ENCODE measurements around the gene TNIK.

Gene TNIK

GRCh38 chr3:171013822-171014748 lies 446.1 kb downstream of the TNIK start:
- Histone ChIP-seq H3K4me3 (ENCODE audit: low read length) (no peak overlapping the region), H3K27ac (ENCODE audit: low read depth, low read length) (no peak overlapping the region), H3K4me2 (ENCODE audit: low read length) (no peak overlapping the region), H3F3A (ENCODE audit: control insufficient read depth, insufficient read depth) (no peaks in the 10 kb centered on the region), H3K27me3 (ENCODE audit: control insufficient read depth, low read length) (peaks cover 1% of the 10 kb centered on the region; the same call in 1 of the 2 replicates), H4K20me1 (ENCODE audit: control insufficient read depth, insufficient read depth, low read depth, low read length) (no peaks in the 10 kb centered on the region), H3K9me3 (ENCODE audit: control insufficient read depth, insufficient read depth, low read length) (no peaks in the 10 kb centered on the region), H3K36me3 (ENCODE audit: control insufficient read depth, low read length) (no peaks in the 10 kb centered on the region), H3K9me2 (replicated peaks; ENCODE audit: control insufficient read depth, low read length) (no peaks in the 10 kb centered on the region), H3K4me1 (ENCODE audit: control insufficient read depth, low read length) (no peaks in the 10 kb centered on the region), H3K79me2 (ENCODE audit: control insufficient read depth, low read length) (no peaks in the 10 kb centered on the region)
- TF ChIP-seq CTCF (IDR thresholded peaks at IDR 0.05; ENCODE audit: low read depth, low read length, poor library complexity, severe bottlenecking), result no peak
- no peak for TF ChIP-seq EZH2phosphoT487 (IDR thresholded peaks at IDR 0.05; ENCODE audit: borderline replicate concordance, low read length)

GRCh38 chr3:171011873-171012336 lies 448.3 kb downstream of the TNIK start:
- Histone ChIP-seq H3K9me3 (ENCODE audit: control insufficient read depth, insufficient read depth, low read length) (no peaks in the 10 kb centered on the region), H3K27ac (ENCODE audit: low read depth, low read length) (no peak overlapping the region), H3K9me2 (replicated peaks; ENCODE audit: control insufficient read depth, low read length) (no peaks in the 10 kb centered on the region), H3K4me3 (ENCODE audit: low read length) (no peak overlapping the region), H3K4me1 (ENCODE audit: control insufficient read depth, low read length) (no peaks in the 10 kb centered on the region), H3K79me2 (ENCODE audit: control insufficient read depth, low read length) (no peaks in the 10 kb centered on the region), H3K36me3 (ENCODE audit: control insufficient read depth, low read length) (no peaks in the 10 kb centered on the region), H3F3A (ENCODE audit: control insufficient read depth, insufficient read depth) (no peaks in the 10 kb centered on the region), H3K27me3 (ENCODE audit: control insufficient read depth, low read length) (peaks cover 4% of the 10 kb centered on the region; the same call in 1 of the 2 replicates), H3K4me2 (ENCODE audit: low read length) (no peak overlapping the region), H4K20me1 (ENCODE audit: control insufficient read depth, insufficient read depth, low read depth, low read length) (no peaks in the 10 kb centered on the region)
- TF ChIP-seq EZH2phosphoT487 (IDR thresholded peaks at IDR 0.05; ENCODE audit: borderline replicate concordance, low read length) (no peak), CTCF (IDR thresholded peaks at IDR 0.05; ENCODE audit: low read depth, low read length, poor library complexity, severe bottlenecking) (no peak)

Measured in DOHH2 (cell line).